Measurements from ENCODE around the gene ECM2. TPM values are rescaled to one million over a fixed set of nuclear protein-coding genes. Genes with fewer than 3 reads are reported as not detected.

Gene ECM2
- total RNA-seq, 6 donors from 2014 or later: 2.1 to 11.3 (median 8.5) TPM

DNA sequence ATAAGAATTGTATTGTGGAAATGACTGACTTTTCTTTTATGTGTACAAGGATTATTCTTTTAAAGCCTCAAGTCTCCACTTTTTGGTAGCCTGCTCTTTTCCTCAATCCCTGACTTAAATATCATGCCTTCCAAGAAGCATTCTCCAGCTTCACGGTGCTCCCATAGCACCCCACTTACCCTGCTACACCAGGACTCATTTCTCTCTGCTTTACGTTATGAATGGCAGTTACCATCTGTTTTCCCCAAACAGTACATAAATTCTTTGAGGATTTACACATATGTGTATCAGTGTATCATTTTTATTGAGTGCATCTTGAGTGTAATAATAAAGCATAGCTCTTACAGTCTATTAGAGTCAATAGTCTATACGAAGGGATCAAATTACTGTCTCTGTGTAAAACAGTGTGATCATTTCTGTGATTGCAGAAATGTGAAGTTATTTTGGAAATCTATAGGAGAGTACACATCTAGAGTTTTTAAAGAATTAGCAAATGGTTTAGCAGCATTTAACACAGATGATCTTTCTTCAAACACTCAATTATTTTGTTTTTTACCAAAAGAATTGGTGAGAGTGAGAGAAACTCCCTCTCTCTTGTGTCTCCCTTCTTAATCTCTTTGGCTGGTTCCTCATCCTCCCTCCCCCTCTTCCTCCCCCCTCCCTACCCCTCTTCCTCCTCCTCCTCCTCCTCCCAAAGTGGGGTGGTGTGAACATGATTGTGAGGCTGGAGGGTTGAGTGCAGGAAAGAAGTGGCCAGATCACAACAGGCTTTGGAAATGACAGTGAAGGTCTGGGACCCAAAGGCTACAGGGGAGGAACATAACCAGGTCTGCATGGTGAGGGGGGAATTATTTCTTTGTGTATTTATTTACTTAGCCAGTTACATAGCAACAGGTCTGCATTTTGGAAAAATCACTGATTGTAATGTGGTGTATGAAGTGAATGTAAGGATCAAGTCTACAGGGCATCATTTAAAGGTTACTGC lies 27.6 kb upstream of the ECM2 start:
- DNase-seq (no peak), ATAC-seq (ENCODE audit: low FRiP score in 2 of 2) (peak in 1 of 2 donors; percentile 54)
- H3K4me3 ChIP-seq: no peak overlapping the region
- no peaks in the 10 kb centered on the region for H3K9me3 ChIP-seq
- no peak for TF ChIP-seq POLR2A (IDR thresholded peaks at IDR 0.05)
- H3K27me3 ChIP-seq: no peaks in the 10 kb centered on the region
- no peak overlapping the region for H3K27ac ChIP-seq
- 79 to 88% methylated on average over 3 of the region's 3 CpGs for WGBS, 2 donors
- no peaks in the 10 kb centered on the region for H3K4me1 ChIP-seq
- no peaks in the 10 kb centered on the region for H3K36me3 ChIP-seq

- no peak for TF ChIP-seq POLR2AphosphoS5 (IDR thresholded peaks at IDR 0.05)
- no peak for TF ChIP-seq POLR2A (IDR thresholded peaks at IDR 0.05)
- no peak for TF ChIP-seq CTCF (IDR thresholded peaks at IDR 0.05)
- no peak for TF ChIP-seq EP300 (IDR thresholded peaks at IDR 0.05)
- H3K27me3 ChIP-seq: no peaks in the 10 kb centered on the region
- 79 to 89% methylated on average over 5 of the region's 5 CpGs for WGBS, 2 donors
- no peaks in the 10 kb centered on the region for H3K9me3 ChIP-seq
- H3K27ac ChIP-seq: no peak overlapping the region
- ATAC-seq (ENCODE audit: low FRiP score in 2 of 2): peak in 1 of 2 donors; percentile 81
- no peak for DNase-seq
- H3K36me3 ChIP-seq: no peaks in the 10 kb centered on the region
- H3K4me1 ChIP-seq: no peaks in the 10 kb centered on the region
- H3K4me3 ChIP-seq: no peak overlapping the region
Observed at GRCh38 chr9:92562461-92562967, 26.7 kb upstream of the ECM2 start.

- Histone ChIP-seq H3K9me3 (no peaks in the 10 kb centered on the region), H3K27ac (no peak overlapping the region), H3K4me1 (no peaks in the 10 kb centered on the region), H3K27me3 (no peaks in the 10 kb centered on the region), H3K4me3 (no peak overlapping the region), H3K36me3 (no peaks in the 10 kb centered on the region)
- ATAC-seq (ENCODE audit: low FRiP score in 2 of 2) (peak in 1 of 2 donors; percentile 9), DNase-seq (no peak)
- WGBS, 2 donors: 78 to 87% methylated on average over 5 of the region's 5 CpGs
- TF ChIP-seq POLR2AphosphoS5 (IDR thresholded peaks at IDR 0.05) (no peak), EP300 (IDR thresholded peaks at IDR 0.05) (no peak), POLR2A (IDR thresholded peaks at IDR 0.05) (no peak), CTCF (IDR thresholded peaks at IDR 0.05) (no peak)
Observed at GRCh38 chr9:92561374-92562330, 25.9 kb upstream of the ECM2 start.

- no peak overlapping the region for H3K27ac ChIP-seq
- H3K27me3 ChIP-seq: no peaks in the 10 kb centered on the region
- no peak for TF ChIP-seq EP300 (IDR thresholded peaks at IDR 0.05)
- TF ChIP-seq CTCF (IDR thresholded peaks at IDR 0.05): no peak
- no peak for TF ChIP-seq POLR2A (IDR thresholded peaks at IDR 0.05)
- no peak for TF ChIP-seq POLR2AphosphoS5 (IDR thresholded peaks at IDR 0.05)
- no peak overlapping the region for H3K4me3 ChIP-seq
- no peaks in the 10 kb centered on the region for H3K4me1 ChIP-seq
- no peaks in the 10 kb centered on the region for H3K36me3 ChIP-seq
- ATAC-seq (ENCODE audit: low FRiP score in 2 of 2): no peak
- H3K9me3 ChIP-seq: no peaks in the 10 kb centered on the region
- 89 to 92% methylated on average over 12 to 14 of the region's 16 CpGs for WGBS, 2 donors
- no peak for DNase-seq
Observed at GRCh38 chr9:92558612-92559374, 23.0 kb upstream of the ECM2 start.

Data from upper lobe of left lung (tissue), 6 donors.